Measurements from ENCODE around the gene ZKSCAN5. TPM values are rescaled to one million over a fixed set of nuclear protein-coding genes. Genes with fewer than 3 reads are reported as not detected.
"Not testable (repeated sequence)": the region's sequence is repeated elsewhere in the genome, so short reads cannot be mapped to it uniquely, and the experiment has no call there.

ZKSCAN5 gene
- total RNA-seq, 1 donor from 2014 or later: 6.2 TPM

DNA sequence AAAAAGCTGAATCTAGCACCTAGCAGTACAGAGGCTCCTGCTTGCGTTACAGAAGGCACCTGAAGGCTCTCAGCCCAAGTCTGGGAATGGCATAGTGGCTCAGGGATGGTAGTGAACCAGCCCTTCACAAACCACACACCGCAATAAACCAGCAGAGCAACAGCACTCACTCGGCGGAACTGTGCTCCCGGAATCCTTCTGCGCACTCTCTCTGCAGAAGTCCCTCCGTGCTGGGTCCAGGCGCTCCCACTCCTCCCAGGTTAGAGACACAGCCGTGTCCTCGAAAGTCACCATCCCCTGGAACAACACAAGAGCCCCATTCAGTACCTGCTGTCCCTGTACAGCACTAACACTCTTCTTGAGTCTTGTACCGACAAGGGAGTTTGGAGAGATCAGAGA is 5.9 kb upstream of the ZKSCAN5 start:
- intact Hi-C loops (cut with DNase I): no loop called here
- no peak for DNase-seq

DNA sequence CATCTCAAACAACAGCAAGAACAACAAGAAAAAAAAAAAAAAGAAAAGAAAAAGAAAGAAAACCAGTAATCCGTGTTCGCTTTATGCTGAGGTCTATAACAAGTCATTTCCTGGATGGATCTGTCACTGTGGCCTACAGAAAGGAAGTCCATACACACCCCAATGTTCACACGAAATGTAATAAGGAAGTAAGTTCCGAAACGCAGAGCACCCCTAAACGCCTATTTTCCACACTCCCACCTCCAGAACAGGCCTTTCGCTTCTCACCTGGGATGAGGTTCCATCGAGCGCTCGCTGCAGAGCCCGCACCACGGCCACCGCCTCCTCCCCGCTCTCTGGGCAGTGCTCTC is 5.1 kb upstream of the ZKSCAN5 start:
- DNase-seq: no peak
- peak overlapping the region; percentile 94 for H3K4me3 ChIP-seq
- H3K4me1 ChIP-seq: peaks cover 30% of the 10 kb centered on the region
- peak; percentile 34 to 54 for ATAC-seq
- H3K9me3 ChIP-seq: peaks cover 7% of the 10 kb centered on the region
- TF ChIP-seq, protein P1, sequence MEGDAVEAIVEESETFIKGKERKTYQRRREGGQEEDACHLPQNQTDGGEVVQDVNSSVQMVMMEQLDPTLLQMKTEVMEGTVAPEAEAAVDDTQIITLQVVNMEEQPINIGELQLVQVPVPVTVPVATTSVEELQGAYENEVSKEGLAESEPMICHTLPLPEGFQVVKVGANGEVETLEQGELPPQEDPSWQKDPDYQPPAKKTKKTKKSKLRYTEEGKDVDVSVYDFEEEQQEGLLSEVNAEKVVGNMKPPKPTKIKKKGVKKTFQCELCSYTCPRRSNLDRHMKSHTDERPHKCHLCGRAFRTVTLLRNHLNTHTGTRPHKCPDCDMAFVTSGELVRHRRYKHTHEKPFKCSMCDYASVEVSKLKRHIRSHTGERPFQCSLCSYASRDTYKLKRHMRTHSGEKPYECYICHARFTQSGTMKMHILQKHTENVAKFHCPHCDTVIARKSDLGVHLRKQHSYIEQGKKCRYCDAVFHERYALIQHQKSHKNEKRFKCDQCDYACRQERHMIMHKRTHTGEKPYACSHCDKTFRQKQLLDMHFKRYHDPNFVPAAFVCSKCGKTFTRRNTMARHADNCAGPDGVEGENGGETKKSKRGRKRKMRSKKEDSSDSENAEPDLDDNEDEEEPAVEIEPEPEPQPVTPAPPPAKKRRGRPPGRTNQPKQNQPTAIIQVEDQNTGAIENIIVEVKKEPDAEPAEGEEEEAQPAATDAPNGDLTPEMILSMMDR (IDR thresholded peaks at IDR 0.05): no peak
- H3K27ac ChIP-seq: peak overlapping the region; percentile 98
- intact Hi-C loops (cut with DNase I): no loop called here
- H3K27me3 ChIP-seq (ENCODE audit: low read depth): no peaks in the 10 kb centered on the region
- H3K36me3 ChIP-seq: peaks cover 41% of the 10 kb centered on the region

More for the DNA sequence above, 5.9 kb upstream of the ZKSCAN5 start:
- Histone ChIP-seq H3K9me3 (peaks cover 15% of the 10 kb centered on the region), H3K4me1 (peaks cover 25% of the 10 kb centered on the region), H3K27me3 (ENCODE audit: low read depth) (no peaks in the 10 kb centered on the region), H3K36me3 (peaks cover 49% of the 10 kb centered on the region), H3K4me3 (peak overlapping the region; percentile 94), H3K27ac (no peak overlapping the region)
- no peak for ATAC-seq
- TF ChIP-seq, protein P1 (IDR thresholded peaks at IDR 0.05): no peak

DNA sequence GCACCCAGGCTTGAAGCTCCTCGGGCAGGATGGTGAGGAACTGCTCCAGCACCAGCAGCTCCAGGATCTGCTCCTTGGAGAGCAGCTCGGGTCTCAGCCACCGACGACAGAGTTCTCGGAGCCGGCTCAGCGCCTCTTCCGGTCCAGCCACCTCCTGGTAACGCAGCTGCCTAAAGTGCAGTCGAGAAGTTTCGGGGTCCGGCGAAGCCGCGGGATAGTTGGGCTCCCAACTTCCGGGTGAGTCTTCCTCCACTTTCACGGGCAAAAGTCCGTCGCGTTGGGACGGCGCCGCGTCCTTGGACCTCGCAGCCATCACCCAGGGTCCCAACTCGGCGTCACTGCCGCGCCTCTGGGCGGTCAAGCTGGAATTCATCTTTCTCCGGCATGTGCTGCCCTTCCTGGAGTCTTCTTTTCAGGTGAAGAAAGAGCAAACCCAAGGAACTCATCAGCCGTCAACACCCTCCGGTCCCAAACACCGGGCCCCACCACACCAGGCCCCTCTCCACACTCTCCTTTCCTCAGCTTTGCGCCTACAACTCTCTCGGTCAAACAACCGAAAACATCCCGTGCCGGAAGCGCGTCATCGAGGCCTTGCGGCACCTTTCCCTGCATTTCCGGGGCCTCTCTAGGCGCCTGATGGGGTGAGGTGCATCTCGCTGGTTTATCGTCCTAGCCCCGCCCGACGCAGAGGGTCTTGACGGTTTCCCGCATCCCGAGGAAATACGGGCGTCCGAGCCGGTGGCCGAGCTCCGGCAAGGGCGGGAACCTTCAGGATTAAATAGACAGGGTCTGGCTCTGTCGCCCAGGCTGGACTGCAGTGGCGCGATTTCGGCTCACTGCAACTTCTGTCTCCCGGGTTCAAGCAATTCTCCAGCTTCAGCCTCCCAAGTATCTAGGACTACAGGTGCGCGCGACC is 4.5 kb upstream of the ZKSCAN5 start, which contains the start of gene ZNF394:
TSS of gene ZNF394 (minus strand) at position 561 of the 916 bp plus-strand sequence. CDS start at position 373, 188 bp downstream.
- TF ChIP-seq, protein P1 (IDR thresholded peaks at IDR 0.05): no peak
- peaks cover 35% of the 10 kb centered on the region for H3K36me3 ChIP-seq
- H3K9me3 ChIP-seq: peaks cover under 1% of the 10 kb centered on the region
- H3K4me1 ChIP-seq: peaks cover 30% of the 10 kb centered on the region
- intact Hi-C loops (cut with DNase I): no loop called here
- DNase-seq: peak; percentile 96
- H3K27me3 ChIP-seq (ENCODE audit: low read depth): no peaks in the 10 kb centered on the region
- H3K4me3 ChIP-seq: peak within 1 kb of the TSS; percentile 94
- peak; percentile 81 to 83 for ATAC-seq
- H3K27ac ChIP-seq: peak within 1 kb of the TSS; percentile 98

DNA sequence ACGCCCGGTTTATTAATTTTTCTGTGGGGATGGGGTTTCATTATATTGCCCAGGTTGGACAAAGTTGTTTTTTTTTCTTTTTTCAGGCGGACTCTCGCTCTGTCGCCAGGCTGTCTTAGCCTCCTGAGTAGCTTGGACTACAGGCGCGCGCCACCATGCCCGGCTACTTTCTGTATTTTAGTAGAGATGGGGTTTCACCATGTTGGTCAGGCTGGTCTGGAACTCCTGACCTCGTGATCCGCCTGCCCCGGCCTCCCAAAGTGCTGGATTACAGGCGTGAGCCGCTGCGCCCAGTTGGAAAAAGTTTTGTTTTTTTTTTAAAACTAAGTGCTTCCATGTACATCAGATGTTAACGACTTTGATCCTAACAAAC is 3.8 kb upstream of the ZKSCAN5 start:
- H3K36me3 ChIP-seq: peaks cover 29% of the 10 kb centered on the region
- H3K27ac ChIP-seq: peak overlapping the region; percentile 98
- TF ChIP-seq, protein P1 (IDR thresholded peaks at IDR 0.05): no peak
- no peak for DNase-seq
- no peak for ATAC-seq
- no peaks in the 10 kb centered on the region for H3K27me3 ChIP-seq (ENCODE audit: low read depth)
- peak overlapping the region; percentile 94 for H3K4me3 ChIP-seq
- H3K4me1 ChIP-seq: peaks cover 34% of the 10 kb centered on the region
- intact Hi-C loops (cut with DNase I): no loop called here
- no peaks in the 10 kb centered on the region for H3K9me3 ChIP-seq

DNA sequence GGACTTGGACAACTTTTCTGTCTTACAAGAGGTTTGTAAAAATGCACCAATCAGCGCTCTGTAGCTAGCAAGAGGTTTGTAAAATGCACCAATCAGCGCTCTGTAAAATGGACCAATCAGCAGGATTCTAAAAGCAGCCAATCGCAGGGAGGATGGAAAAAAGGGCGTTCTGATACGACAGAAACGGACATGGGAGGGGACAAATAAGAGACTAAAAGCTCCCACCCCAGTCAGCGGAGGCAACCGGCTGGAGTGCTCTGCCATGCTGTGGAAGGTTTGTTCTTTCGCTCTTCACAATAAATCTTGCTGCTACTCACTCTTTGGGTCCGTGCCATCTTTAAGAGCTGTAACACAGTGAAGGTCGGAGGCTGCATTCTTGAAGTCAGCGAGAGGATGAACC is 3.2 kb upstream of the ZKSCAN5 start:
- Histone ChIP-seq H3K4me3 (peak overlapping the region; percentile 94), H3K36me3 (peaks cover 23% of the 10 kb centered on the region), H3K4me1 (peaks cover 40% of the 10 kb centered on the region)
- H3K27me3 ChIP-seq (ENCODE audit: low read depth); intact Hi-C loops (cut with DNase I); H3K9me3 ChIP-seq; H3K27ac ChIP-seq; DNase-seq; ATAC-seq: not testable (repeated sequence)

DNA sequence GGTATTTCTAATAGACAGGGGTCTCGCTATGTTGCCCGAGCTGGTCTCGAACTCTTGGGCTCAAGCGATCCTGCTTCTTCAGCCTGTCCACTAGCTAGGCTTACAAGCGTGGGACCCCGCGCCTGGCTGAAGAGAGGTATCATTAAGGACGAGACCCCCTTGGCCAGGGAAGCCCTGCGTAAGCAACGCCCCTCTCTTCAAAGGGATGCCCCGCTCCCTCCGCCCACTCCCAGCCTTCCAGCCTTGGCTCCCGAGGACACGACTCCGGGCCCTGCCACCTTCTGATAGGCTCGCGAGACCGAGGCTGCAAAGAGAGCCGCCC is 220 bp upstream of the ZKSCAN5 start:
- Histone ChIP-seq H3K9me3 (no peaks in the 10 kb centered on the region), H3K4me3 (peak overlapping the region; percentile 85), H3K36me3 (no peaks in the 10 kb centered on the region), H3K4me1 (peaks cover 41% of the 10 kb centered on the region), H3K27ac (peak overlapping the region; percentile 92), H3K27me3 (ENCODE audit: low read depth) (no peaks in the 10 kb centered on the region)
- TF ChIP-seq, protein P1 (IDR thresholded peaks at IDR 0.05): no peak
- no peak for DNase-seq
- intact Hi-C loops (cut with DNase I): no loop called here
- no peak for ATAC-seq

All from lower lobe of right lung (tissue), 2 donors.